B cell (primary cell): ENCODE results near the gene STXBP4.

Experiments used
- CTCF ChIP-seq: fragments of 200-600 bp; IDR thresholded peaks from one replicate; pipeline ENCODE4 v1.8.0; 2022; ENCODE audit warnings: antibody characterized with exemption, mild to moderate bottlenecking
- EZH2 ChIP-seq: IDR thresholded peaks from 2 replicates; pipeline ENCODE4 v1.6.1; 2012; ENCODE audit warnings: borderline replicate concordance, low read depth, mild to moderate bottlenecking, moderate library complexity, low read length; ENCODE audit not compliant: insufficient read depth, poor library complexity, severe bottlenecking

- TF ChIP-seq CTCF (no peak), EZH2 (no peak)
Measured at GRCh38 chr17:54979657-54980056, 11.1 kb downstream of the STXBP4 start.
